ENCODE data around the gene NRTN. TPM values are rescaled to one million over a fixed set of nuclear protein-coding genes. Genes with fewer than 3 reads are reported as not detected.
A peak's percentile ranks its signal among the peaks of the same experiment; 100 is the strongest.

NRTN gene
- 1 to 10 TPM in 2 of 5 donors, under 1 TPM in 1, not detected in 2; 0.59 to 2.0 (median 1.6) TPM for total RNA-seq
- 0.11 TPM for total RNA-seq (2013)
- total RNA-seq: 0 to 1.1 (median 0.37) reads per million in 29 experiments

GRCh38 chr19:5804516-5805461 lies at the start of gene NRTN:
NRTN (plus strand) TSS chr19:5805067; CDS start chr19:5824166, 19,099 bp downstream.
- H3K4me1 ChIP-seq (ENCODE audit: control insufficient read depth in 1 of 2, extremely low read depth in 1 of 2, insufficient read depth in 2 of 2, low read length in 2 of 2): peaks cover 7 to 35% of the 10 kb centered on the region in 2 experiments
- H3K36me3 ChIP-seq (ENCODE audit: control insufficient read depth in 2 of 2, extremely low read depth in 1 of 2, insufficient read depth in 1 of 2, low read length in 1 of 2): no peaks in the 10 kb centered on the region
- no peaks in the 10 kb centered on the region for H3K9me3 Mint-ChIP-seq
- WGBS (ENCODE audit: insufficient coverage): 3% methylated on average over 74 of the region's 107 CpGs
- peak within 1 kb of the TSS; percentile 40 to 56 for H3K4me3 ChIP-seq (ENCODE audit: control insufficient read depth in 1 of 2, extremely low read depth in 1 of 2, low read length in 1 of 2)
- ATAC-seq (replicated peaks in 1 of 4): peak; percentile 41 to 54 (median 44)
- H3K27ac ChIP-seq (ENCODE audit: low read length): no peak within 1 kb of the TSS
- peaks cover 0 to 56% of the 10 kb centered on the region in 2 experiments for H3K27me3 ChIP-seq (replicated peaks in 1 of 2; ENCODE audit: control insufficient read depth in 2 of 2, extremely low read depth in 1 of 2, insufficient read depth in 2 of 2, low read length in 1 of 2)
- no peaks in the 10 kb centered on the region for H3K36me3 Mint-ChIP-seq
- H3K27me3 Mint-ChIP-seq: peaks cover 4 to 21% of the 10 kb centered on the region in 2 donors
- H3K4me1 Mint-ChIP-seq: peaks cover 18 to 28% (median 20%) of the 10 kb centered on the region in 3 donors
- H3K9me3 ChIP-seq: no peaks in the 10 kb centered on the region
- peak in 25 of 35 experiments; percentile 25 to 70 (median 44) for DNase-seq
- H3K4me3 Mint-ChIP-seq: peak within 1 kb of the TSS; percentile 64 to 85 (median 71)
- peak within 1 kb of the TSS in 1 of 2 donors; percentile 44 for H3K27ac Mint-ChIP-seq
- ChIA-PET CTCF (interaction anchor here (0.7 to 2.1 kb wide), 11 partner anchors 10 to 1264 kb away, joined by 4 to 25 read pairs (median 6); partner anchors contain the start of genes DUS3L (in 1 of the 2), NDUFA11 (in 1 of the 2), VMAC (in 1 of the 2) and ZNF557 (in 1 of the 2)), POLR2A (interaction anchor here in 1 of 2 donors (0.6 kb wide), 1 partner anchor 10 kb away, joined by 11 read pairs; no protein-coding TSS in a partner anchor)

- ChIA-PET CTCF (no interaction called here), POLR2A (no interaction called here)
- no peak overlapping the region for H3K27ac ChIP-seq (ENCODE audit: low read length)
- Mint-ChIP-seq H3K4me3 (no peak overlapping the region), H3K36me3 (no peaks in the 10 kb centered on the region), H3K27ac (no peak overlapping the region), H3K27me3 (peaks cover 4 to 5% of the 10 kb centered on the region in 2 donors), H3K9me3 (no peaks in the 10 kb centered on the region), H3K4me1 (no peaks in the 10 kb centered on the region)
- H3K4me1 ChIP-seq (ENCODE audit: control insufficient read depth in 1 of 2, extremely low read depth in 1 of 2, insufficient read depth in 2 of 2, low read length in 2 of 2): no peaks in the 10 kb centered on the region
- H3K36me3 ChIP-seq (ENCODE audit: control insufficient read depth in 2 of 2, extremely low read depth in 1 of 2, insufficient read depth in 1 of 2, low read length in 1 of 2): no peaks in the 10 kb centered on the region
- ATAC-seq (replicated peaks in 1 of 4) (no peak), DNase-seq (no peak)
- 97% methylated on average over 2 of the region's 5 CpGs for WGBS (ENCODE audit: insufficient coverage)
- peaks cover 0 to 12% of the 10 kb centered on the region in 2 experiments for H3K27me3 ChIP-seq (replicated peaks in 1 of 2; ENCODE audit: control insufficient read depth in 2 of 2, extremely low read depth in 1 of 2, insufficient read depth in 2 of 2, low read length in 1 of 2)
- no peak overlapping the region for H3K4me3 ChIP-seq (ENCODE audit: control insufficient read depth in 1 of 2, extremely low read depth in 1 of 2, low read length in 1 of 2)
- no peaks in the 10 kb centered on the region for H3K9me3 ChIP-seq
Measured at GRCh38 chr19:5762608-5763217, 42.2 kb upstream of the NRTN start.

GRCh38 chr19:5765220-5765619 lies 39.6 kb upstream of the NRTN start:
- POLR2A ChIA-PET: no interaction called here
- no peak for DNase-seq
- CTCF ChIA-PET: no interaction called here
- Histone ChIP-seq H3K36me3 (ENCODE audit: control insufficient read depth in 2 of 2, extremely low read depth in 1 of 2, insufficient read depth in 1 of 2, low read length in 1 of 2) (no peaks in the 10 kb centered on the region), H3K4me3 (ENCODE audit: control insufficient read depth in 1 of 2, extremely low read depth in 1 of 2, low read length in 1 of 2) (no peak overlapping the region), H3K27ac (ENCODE audit: low read length) (no peak overlapping the region), H3K9me3 (no peaks in the 10 kb centered on the region), H3K27me3 (replicated peaks in 1 of 2; ENCODE audit: control insufficient read depth in 2 of 2, extremely low read depth in 1 of 2, insufficient read depth in 2 of 2, low read length in 1 of 2) (no peaks in the 10 kb centered on the region), H3K4me1 (ENCODE audit: control insufficient read depth in 1 of 2, extremely low read depth in 1 of 2, insufficient read depth in 2 of 2, low read length in 2 of 2) (no peaks in the 10 kb centered on the region)
- 94% methylated on average over 2 of the region's 3 CpGs for WGBS (ENCODE audit: insufficient coverage)
- Mint-ChIP-seq H3K27ac (no peak overlapping the region), H3K27me3 (peaks cover 0 to 4% of the 10 kb centered on the region in 2 donors), H3K36me3 (no peaks in the 10 kb centered on the region), H3K4me1 (no peaks in the 10 kb centered on the region), H3K9me3 (no peaks in the 10 kb centered on the region), H3K4me3 (no peak overlapping the region)
- no peak for ATAC-seq (replicated peaks in 1 of 4)

DNA sequence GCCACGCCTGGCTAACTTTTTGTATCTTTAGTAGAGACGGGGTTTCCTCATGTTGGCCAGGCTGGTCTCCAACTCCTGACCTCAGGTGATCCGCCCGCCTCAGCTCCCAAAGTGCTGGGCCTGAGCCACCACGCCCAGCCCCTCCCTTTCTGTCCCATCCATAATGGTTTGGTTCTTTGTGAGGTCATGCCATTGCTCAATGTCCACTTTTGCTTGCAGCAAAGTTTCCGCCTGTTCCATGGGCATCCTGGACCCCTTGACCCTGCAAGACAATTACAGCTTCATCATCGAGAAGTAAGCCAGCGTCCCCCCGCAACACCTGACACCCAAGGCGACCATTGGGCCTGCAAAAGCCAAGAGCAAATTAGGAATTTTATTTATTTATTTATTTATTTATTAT lies 36.9 kb upstream of the NRTN start:
- CTCF ChIA-PET: no interaction called here

DNA sequence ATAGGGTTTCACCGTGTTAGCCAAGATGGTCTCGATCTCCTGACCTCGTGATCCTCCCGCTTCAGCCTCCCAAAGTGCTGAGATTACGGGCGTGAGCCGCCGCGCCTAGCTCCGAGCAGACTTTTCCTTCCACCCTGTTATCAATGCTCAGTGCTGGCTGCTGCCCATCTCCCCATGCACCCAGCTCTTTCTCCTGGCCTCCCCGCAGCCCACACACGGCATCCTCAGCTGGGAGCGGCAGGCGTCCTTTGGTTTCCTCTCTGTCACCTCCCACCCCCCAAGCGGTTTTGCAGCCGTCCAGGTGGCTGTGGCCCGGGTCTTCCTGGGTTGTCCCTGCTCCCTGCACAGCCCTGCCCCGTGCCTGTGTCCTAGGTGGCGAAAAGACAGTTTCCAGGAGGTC lies 32.5 kb upstream of the NRTN start:
- ChIA-PET CTCF (no interaction called here), POLR2A (no interaction called here)
- no peak overlapping the region for H3K4me3 ChIP-seq (ENCODE audit: control insufficient read depth in 1 of 2, extremely low read depth in 1 of 2, low read length in 1 of 2)
- Mint-ChIP-seq H3K4me3 (no peak overlapping the region), H3K36me3 (no peaks in the 10 kb centered on the region), H3K4me1 (no peaks in the 10 kb centered on the region), H3K27me3 (peaks cover 0 to 3% of the 10 kb centered on the region in 2 donors), H3K27ac (no peak overlapping the region), H3K9me3 (no peaks in the 10 kb centered on the region)
- no peaks in the 10 kb centered on the region for H3K9me3 ChIP-seq
- DNase-seq: no peak
- no peaks in the 10 kb centered on the region for H3K4me1 ChIP-seq (ENCODE audit: control insufficient read depth in 1 of 2, extremely low read depth in 1 of 2, insufficient read depth in 2 of 2, low read length in 2 of 2)
- WGBS (ENCODE audit: insufficient coverage): 81% methylated on average over 14 of the region's 19 CpGs
- no peak for ATAC-seq (replicated peaks in 1 of 4)
- H3K36me3 ChIP-seq (ENCODE audit: control insufficient read depth in 2 of 2, extremely low read depth in 1 of 2, insufficient read depth in 1 of 2, low read length in 1 of 2): no peaks in the 10 kb centered on the region
- no peak overlapping the region for H3K27ac ChIP-seq (ENCODE audit: low read length)
- H3K27me3 ChIP-seq (replicated peaks in 1 of 2; ENCODE audit: control insufficient read depth in 2 of 2, extremely low read depth in 1 of 2, insufficient read depth in 2 of 2, low read length in 1 of 2): peaks cover 0 to 24% of the 10 kb centered on the region in 2 experiments

More for the DNA sequence above, 36.9 kb upstream of the NRTN start:
- peaks cover 0 to 5% of the 10 kb centered on the region in 2 experiments for H3K27me3 ChIP-seq (replicated peaks in 1 of 2; ENCODE audit: control insufficient read depth in 2 of 2, extremely low read depth in 1 of 2, insufficient read depth in 2 of 2, low read length in 1 of 2)
- peaks cover under 1 to 3% of the 10 kb centered on the region in 2 donors for H3K27me3 Mint-ChIP-seq
- DNase-seq: no peak
- H3K4me1 ChIP-seq (ENCODE audit: control insufficient read depth in 1 of 2, extremely low read depth in 1 of 2, insufficient read depth in 2 of 2, low read length in 2 of 2): no peaks in the 10 kb centered on the region
- H3K27ac Mint-ChIP-seq: no peak overlapping the region
- no peak for ATAC-seq (replicated peaks in 1 of 4)
- H3K4me3 Mint-ChIP-seq: no peak overlapping the region
- POLR2A ChIA-PET: no interaction called here
- H3K36me3 Mint-ChIP-seq: no peaks in the 10 kb centered on the region
- no peak overlapping the region for H3K27ac ChIP-seq (ENCODE audit: low read length)
- H3K36me3 ChIP-seq (ENCODE audit: control insufficient read depth in 2 of 2, extremely low read depth in 1 of 2, insufficient read depth in 1 of 2, low read length in 1 of 2): no peaks in the 10 kb centered on the region
- H3K9me3 ChIP-seq: no peaks in the 10 kb centered on the region
- H3K4me1 Mint-ChIP-seq: no peaks in the 10 kb centered on the region
- 93% methylated on average over 2 of the region's 10 CpGs for WGBS (ENCODE audit: insufficient coverage)
- no peaks in the 10 kb centered on the region for H3K9me3 Mint-ChIP-seq
- no peak overlapping the region for H3K4me3 ChIP-seq (ENCODE audit: control insufficient read depth in 1 of 2, extremely low read depth in 1 of 2, low read length in 1 of 2)

- CTCF ChIA-PET: interaction anchor here in 1 of 2 donors (0.7 kb wide), 1 partner anchor 1138 kb away, joined by 7 read pairs; no protein-coding TSS in a partner anchor
- DNase-seq (no peak), ATAC-seq (replicated peaks in 1 of 4) (no peak)
- no peaks in the 10 kb centered on the region for H3K9me3 Mint-ChIP-seq
- H3K27me3 ChIP-seq (replicated peaks in 1 of 2; ENCODE audit: control insufficient read depth in 2 of 2, extremely low read depth in 1 of 2, insufficient read depth in 2 of 2, low read length in 1 of 2): peaks cover 0 to 24% of the 10 kb centered on the region in 2 experiments
- H3K4me1 Mint-ChIP-seq: no peaks in the 10 kb centered on the region
- H3K4me3 Mint-ChIP-seq: no peak overlapping the region
- H3K27ac ChIP-seq (ENCODE audit: low read length): no peak overlapping the region
- peaks cover 0 to 3% of the 10 kb centered on the region in 2 donors for H3K27me3 Mint-ChIP-seq
- H3K9me3 ChIP-seq: no peaks in the 10 kb centered on the region
- WGBS (ENCODE audit: insufficient coverage): 88% methylated on average over 2 of the region's 5 CpGs
- POLR2A ChIA-PET: no interaction called here
- no peak overlapping the region for H3K4me3 ChIP-seq (ENCODE audit: control insufficient read depth in 1 of 2, extremely low read depth in 1 of 2, low read length in 1 of 2)
- no peaks in the 10 kb centered on the region for H3K36me3 ChIP-seq (ENCODE audit: control insufficient read depth in 2 of 2, extremely low read depth in 1 of 2, insufficient read depth in 1 of 2, low read length in 1 of 2)
- H3K36me3 Mint-ChIP-seq: no peaks in the 10 kb centered on the region
- no peaks in the 10 kb centered on the region for H3K4me1 ChIP-seq (ENCODE audit: control insufficient read depth in 1 of 2, extremely low read depth in 1 of 2, insufficient read depth in 2 of 2, low read length in 2 of 2)
- no peak overlapping the region for H3K27ac Mint-ChIP-seq
Measured at GRCh38 chr19:5773276-5773675, 31.6 kb upstream of the NRTN start.
